HepG2 (cell line): ENCODE measurements around the gene CTU2. TPM values are rescaled to one million over a fixed set of nuclear protein-coding genes. Genes with fewer than 3 reads are reported as not detected.

Experiments
- ARNTL ChIP-seq: sonication (generic); formaldehyde crosslinking; IDR thresholded peaks from 2 replicates; pipeline ENCODE4 v1.4.0; 2020; ENCODE audit warnings: mild to moderate bottlenecking, missing genetic modification reagents
- BORCS8-MEF2B ChIP-seq: sonication (generic); formaldehyde crosslinking; IDR thresholded peaks from 2 replicates; pipeline ENCODE4 v1.8.0; 2022; ENCODE audit warnings: mild to moderate bottlenecking, missing genetic modification reagents
- ELF1 ChIP-seq: sonication (generic); formaldehyde crosslinking; IDR thresholded peaks from 2 replicates; pipeline ENCODE4 v1.4.0; 2020; ENCODE audit warnings: missing genetic modification reagents
- HNRNPK ChIP-seq: fragments of 200-400 bp; formaldehyde crosslinking; IDR thresholded peaks from 2 replicates; pipeline ENCODE4 v1.6.1; 2018; ENCODE audit warnings: low read length, low read depth, moderate library complexity, mild to moderate bottlenecking; ENCODE audit not compliant: poor library complexity, severe bottlenecking
- PHF8 ChIP-seq: sonication (generic); formaldehyde crosslinking; IDR thresholded peaks from 2 replicates; pipeline ENCODE4 v1.5.0; 2020; ENCODE audit warnings: missing genetic modification reagents
- RBM39 ChIP-seq: fragments of 200-400 bp; formaldehyde crosslinking; IDR thresholded peaks from one replicate; pipeline ENCODE4 v1.6.1; 2018; ENCODE audit warnings: antibody characterized with exemption, mild to moderate bottlenecking, low read depth, low read length; ENCODE audit not compliant: poor library complexity, severe bottlenecking
- SALL1 ChIP-seq: sonication (generic); formaldehyde crosslinking; IDR thresholded peaks from 2 replicates; pipeline ENCODE4 v1.8.0; 2022; ENCODE audit warnings: mild to moderate bottlenecking, missing genetic modification reagents
- SNAPC2 ChIP-seq: sonication (generic); formaldehyde crosslinking; IDR thresholded peaks from 2 replicates; pipeline ENCODE4 v1.8.1; 2022; ENCODE audit warnings: mild to moderate bottlenecking, missing genetic modification reagents
- SSRP1 ChIP-seq: IDR thresholded peaks from 2 replicates; pipeline ENCODE4 v1.6.1; 2016; ENCODE audit warnings: control low read depth
- TBP ChIP-seq: sonication (generic); formaldehyde crosslinking; IDR thresholded peaks from 2 replicates; pipeline ENCODE4 v1.5.0; 2020; ENCODE audit warnings: missing genetic modification reagents
- THYN1 ChIP-seq: sonication (generic); formaldehyde crosslinking; IDR thresholded peaks from 2 replicates; pipeline ENCODE4 v1.8.1; 2023; ENCODE audit warnings: low read depth, mild to moderate bottlenecking, moderate library complexity, missing genetic modification reagents, borderline replicate concordance
- ZNF225 ChIP-seq: sonication (generic); formaldehyde crosslinking; IDR thresholded peaks from 2 replicates; pipeline ENCODE4 v1.4.0; 2020; ENCODE audit warnings: mild to moderate bottlenecking, missing genetic modification reagents
- ZNF446 ChIP-seq: sonication (generic); formaldehyde crosslinking; IDR thresholded peaks from 2 replicates; pipeline ENCODE4 v1.5.0; 2020; ENCODE audit warnings: mild to moderate bottlenecking, missing genetic modification reagents
- ZNF543 ChIP-seq: sonication (generic); formaldehyde crosslinking; IDR thresholded peaks from 2 replicates; pipeline ENCODE4 v1.4.0; 2020; ENCODE audit warnings: mild to moderate bottlenecking, missing genetic modification reagents
- ZNF616 ChIP-seq: sonication (generic); formaldehyde crosslinking; IDR thresholded peaks from 2 replicates; pipeline ENCODE4 v1.5.0; 2020; ENCODE audit warnings: low read depth, mild to moderate bottlenecking, missing genetic modification reagents
- polyA plus RNA-seq, 8 experiments: library from polyadenylated mRNA; depleted of rRNA in 3 of 8; stranded (reverse) in 7 of 8; unstranded in 1 of 8; fragments of >200 nt; fragmentation: Illumina TruSeq in 4 of 8; extraction: Trizol in 4 of 8; gene quantifications; 2 replicates each; pipeline versions ENCODE4 v1.2.1 to v1.2.3, GENCODE V29; 2011 to 2016; ENCODE audit warnings: low read depth in 4 of 8, missing spikeins in 1 of 8, mixed read lengths in 1 of 8; ENCODE audit not compliant: insufficient read depth in 1 of 8
- total RNA-seq, 5 experiments: library from RNA; depleted of rRNA; stranded (reverse); fragments of >200 nt; fragmentation: Illumina TruSeq; extraction: Trizol; gene quantifications; 2 replicates each; pipeline ENCODE4 v1.2.3, GENCODE V29; 2016; ENCODE audit warnings: low read depth in 1 of 5
- TF ChIP-seq, protein P1 (sequence below): sonication (generic); formaldehyde crosslinking; IDR thresholded peaks from 2 replicates; pipeline ENCODE4 v1.8.1; 2022; ENCODE audit warnings: mild to moderate bottlenecking, missing genetic modification reagents
- TF ChIP-seq, protein P2 (sequence below): sonication (generic); formaldehyde crosslinking; IDR thresholded peaks from 2 replicates; pipeline ENCODE4 v1.5.0; 2020; ENCODE audit warnings: missing genetic modification reagents
- TF ChIP-seq, protein P3 (sequence below): IDR thresholded peaks from 2 replicates; pipeline ENCODE4 v1.6.1; 2016; ENCODE audit warnings: low read depth, borderline replicate concordance
- TF ChIP-seq, protein P4 (sequence below): sonication (generic); formaldehyde crosslinking; IDR thresholded peaks from 2 replicates; pipeline ENCODE4 v1.4.0; 2020; ENCODE audit warnings: low read depth, mild to moderate bottlenecking, missing genetic modification reagents
- TF ChIP-seq, protein P5 (sequence below): sonication (generic); formaldehyde crosslinking; IDR thresholded peaks from 2 replicates; pipeline ENCODE4 v1.5.1; 2020; ENCODE audit warnings: missing genetic modification reagents, mild to moderate bottlenecking, borderline replicate concordance
- TF ChIP-seq, protein P6 (sequence below): sonication (generic); formaldehyde crosslinking; IDR thresholded peaks from 2 replicates; pipeline ENCODE4 v1.4.0; 2020; ENCODE audit warnings: missing genetic modification reagents, borderline replicate concordance

The CTU2 gene
- total and polyA plus RNA-seq, 2 of the 13 experiments (the other 11 are each of a cell fraction or from before 2014, with no cell fraction given), result 13.3 to 21.9 TPM

DNA sequence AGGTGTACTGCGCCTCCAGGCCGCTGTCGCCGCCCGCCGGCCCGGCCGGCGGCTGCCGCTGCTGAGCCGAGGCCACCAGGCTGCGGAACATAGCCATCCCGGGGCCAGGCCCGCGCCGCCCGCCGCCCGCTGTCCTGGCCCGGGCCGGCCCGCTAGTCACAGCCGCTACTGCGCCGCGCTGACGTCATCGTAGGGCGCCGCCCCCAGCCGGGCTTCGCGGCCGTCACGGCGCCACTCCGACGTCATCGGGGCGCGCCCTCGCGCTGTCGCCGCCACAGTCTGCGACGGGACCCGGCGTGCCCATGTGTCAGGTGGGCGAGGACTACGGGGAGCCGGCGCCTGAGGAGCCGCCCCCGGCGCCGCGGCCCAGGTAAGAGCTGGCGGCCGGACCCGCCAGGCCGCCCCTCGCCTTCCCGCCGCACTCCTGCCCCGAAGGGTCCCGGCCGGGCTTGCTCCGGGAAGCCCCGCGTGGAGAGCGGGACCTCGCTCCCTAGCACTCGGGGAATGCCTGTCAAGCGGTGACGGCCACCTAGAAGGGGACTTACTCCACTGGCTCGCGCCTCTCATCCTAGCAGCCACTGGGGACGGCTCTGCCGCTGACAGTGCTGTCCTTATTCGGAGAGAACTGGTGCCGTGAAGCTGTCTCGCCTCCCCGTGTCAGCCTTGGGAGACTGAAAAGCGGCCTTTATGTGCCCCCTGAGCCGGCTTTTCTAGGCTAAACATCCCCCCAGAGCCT is at the start of gene CTU2, which contains the start of gene RNF166 (continued):
- TF ChIP-seq, protein P1, sequence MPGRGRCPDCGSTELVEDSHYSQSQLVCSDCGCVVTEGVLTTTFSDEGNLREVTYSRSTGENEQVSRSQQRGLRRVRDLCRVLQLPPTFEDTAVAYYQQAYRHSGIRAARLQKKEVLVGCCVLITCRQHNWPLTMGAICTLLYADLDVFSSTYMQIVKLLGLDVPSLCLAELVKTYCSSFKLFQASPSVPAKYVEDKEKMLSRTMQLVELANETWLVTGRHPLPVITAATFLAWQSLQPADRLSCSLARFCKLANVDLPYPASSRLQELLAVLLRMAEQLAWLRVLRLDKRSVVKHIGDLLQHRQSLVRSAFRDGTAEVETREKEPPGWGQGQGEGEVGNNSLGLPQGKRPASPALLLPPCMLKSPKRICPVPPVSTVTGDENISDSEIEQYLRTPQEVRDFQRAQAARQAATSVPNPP, result no peak; the same call in 1 of the 2 replicates
- peak; percentile 96; the same call in 1 of the 2 replicates for TF ChIP-seq TBP
- TF ChIP-seq, protein P2, sequence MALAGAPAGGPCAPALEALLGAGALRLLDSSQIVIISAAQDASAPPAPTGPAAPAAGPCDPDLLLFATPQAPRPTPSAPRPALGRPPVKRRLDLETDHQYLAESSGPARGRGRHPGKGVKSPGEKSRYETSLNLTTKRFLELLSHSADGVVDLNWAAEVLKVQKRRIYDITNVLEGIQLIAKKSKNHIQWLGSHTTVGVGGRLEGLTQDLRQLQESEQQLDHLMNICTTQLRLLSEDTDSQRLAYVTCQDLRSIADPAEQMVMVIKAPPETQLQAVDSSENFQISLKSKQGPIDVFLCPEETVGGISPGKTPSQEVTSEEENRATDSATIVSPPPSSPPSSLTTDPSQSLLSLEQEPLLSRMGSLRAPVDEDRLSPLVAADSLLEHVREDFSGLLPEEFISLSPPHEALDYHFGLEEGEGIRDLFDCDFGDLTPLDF (CRISPR knock-in tag), result peak; percentile 47; the same call in 1 of the 2 replicates
- TF ChIP-seq, protein P3, sequence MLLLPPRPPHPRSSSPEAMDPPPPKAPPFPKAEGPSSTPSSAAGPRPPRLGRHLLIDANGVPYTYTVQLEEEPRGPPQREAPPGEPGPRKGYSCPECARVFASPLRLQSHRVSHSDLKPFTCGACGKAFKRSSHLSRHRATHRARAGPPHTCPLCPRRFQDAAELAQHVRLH (CRISPR knock-in tag), result peak; percentile 31; the same call in 1 of the 2 replicates
- 0 out of 2 replicates have a peak, but pooled peaks have one; percentile 60 for TF ChIP-seq SNAPC2 (CRISPR knock-in tag)
- TF ChIP-seq ELF1 (CRISPR knock-in tag), result peak; percentile 33; the same call in 1 of the 2 replicates
- TF ChIP-seq THYN1 (CRISPR knock-in tag), result no peak; the same call in 1 of the 2 replicates
- peak; percentile 40 for TF ChIP-seq HNRNPK
- peak; percentile 73 for TF ChIP-seq PHF8
- no peak for TF ChIP-seq RBM39
- TF ChIP-seq, protein P4, sequence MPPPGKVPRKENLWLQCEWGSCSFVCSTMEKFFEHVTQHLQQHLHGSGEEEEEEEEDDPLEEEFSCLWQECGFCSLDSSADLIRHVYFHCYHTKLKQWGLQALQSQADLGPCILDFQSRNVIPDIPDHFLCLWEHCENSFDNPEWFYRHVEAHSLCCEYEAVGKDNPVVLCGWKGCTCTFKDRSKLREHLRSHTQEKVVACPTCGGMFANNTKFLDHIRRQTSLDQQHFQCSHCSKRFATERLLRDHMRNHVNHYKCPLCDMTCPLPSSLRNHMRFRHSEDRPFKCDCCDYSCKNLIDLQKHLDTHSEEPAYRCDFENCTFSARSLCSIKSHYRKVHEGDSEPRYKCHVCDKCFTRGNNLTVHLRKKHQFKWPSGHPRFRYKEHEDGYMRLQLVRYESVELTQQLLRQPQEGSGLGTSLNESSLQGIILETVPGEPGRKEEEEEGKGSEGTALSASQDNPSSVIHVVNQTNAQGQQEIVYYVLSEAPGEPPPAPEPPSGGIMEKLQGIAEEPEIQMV, result peak; percentile 35; the same call in 1 of the 2 replicates
- peak; percentile 36; the same call in 1 of the 2 replicates for TF ChIP-seq ZNF446 (CRISPR knock-in tag)
- TF ChIP-seq ZNF225 (CRISPR knock-in tag), result peak; percentile 72; the same call in 1 of the 2 replicates
- TF ChIP-seq BORCS8-MEF2B, result peak; percentile 76
- peak; percentile 58; the same call in 1 of the 2 replicates for TF ChIP-seq ARNTL (CRISPR knock-in tag)
- TF ChIP-seq, protein P5, sequence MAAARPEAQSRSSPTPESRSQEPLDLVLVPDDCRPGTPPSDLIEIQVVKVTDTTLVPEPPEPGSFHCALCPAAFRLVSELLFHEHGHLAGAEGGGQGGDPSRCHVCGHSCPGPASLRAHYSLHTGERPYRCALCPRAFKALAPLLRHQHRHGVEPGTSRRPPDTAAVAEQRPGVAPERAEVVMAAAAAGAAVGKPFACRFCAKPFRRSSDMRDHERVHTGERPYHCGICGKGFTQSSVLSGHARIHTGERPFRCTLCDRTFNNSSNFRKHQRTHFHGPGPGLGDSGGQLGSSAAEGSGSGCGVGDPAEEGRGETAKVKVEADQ, result peak; percentile 95
- TF ChIP-seq SALL1 (CRISPR knock-in tag), result peak; percentile 88
- TF ChIP-seq SSRP1 (CRISPR knock-in tag), result no peak
- TF ChIP-seq ZNF543 (CRISPR knock-in tag), result peak; percentile 82; the same call in 1 of the 2 replicates
- peak; percentile 73 for TF ChIP-seq ZNF616 (CRISPR knock-in tag)
- TF ChIP-seq, protein P6, sequence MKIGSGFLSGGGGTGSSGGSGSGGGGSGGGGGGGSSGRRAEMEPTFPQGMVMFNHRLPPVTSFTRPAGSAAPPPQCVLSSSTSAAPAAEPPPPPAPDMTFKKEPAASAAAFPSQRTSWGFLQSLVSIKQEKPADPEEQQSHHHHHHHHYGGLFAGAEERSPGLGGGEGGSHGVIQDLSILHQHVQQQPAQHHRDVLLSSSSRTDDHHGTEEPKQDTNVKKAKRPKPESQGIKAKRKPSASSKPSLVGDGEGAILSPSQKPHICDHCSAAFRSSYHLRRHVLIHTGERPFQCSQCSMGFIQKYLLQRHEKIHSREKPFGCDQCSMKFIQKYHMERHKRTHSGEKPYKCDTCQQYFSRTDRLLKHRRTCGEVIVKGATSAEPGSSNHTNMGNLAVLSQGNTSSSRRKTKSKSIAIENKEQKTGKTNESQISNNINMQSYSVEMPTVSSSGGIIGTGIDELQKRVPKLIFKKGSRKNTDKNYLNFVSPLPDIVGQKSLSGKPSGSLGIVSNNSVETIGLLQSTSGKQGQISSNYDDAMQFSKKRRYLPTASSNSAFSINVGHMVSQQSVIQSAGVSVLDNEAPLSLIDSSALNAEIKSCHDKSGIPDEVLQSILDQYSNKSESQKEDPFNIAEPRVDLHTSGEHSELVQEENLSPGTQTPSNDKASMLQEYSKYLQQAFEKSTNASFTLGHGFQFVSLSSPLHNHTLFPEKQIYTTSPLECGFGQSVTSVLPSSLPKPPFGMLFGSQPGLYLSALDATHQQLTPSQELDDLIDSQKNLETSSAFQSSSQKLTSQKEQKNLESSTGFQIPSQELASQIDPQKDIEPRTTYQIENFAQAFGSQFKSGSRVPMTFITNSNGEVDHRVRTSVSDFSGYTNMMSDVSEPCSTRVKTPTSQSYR, result peak; percentile 57; the same call in 1 of the 2 replicates
